Common myeloid progenitor, CD34-positive (primary cell): Measurements from ENCODE around the gene FGG.
A peak's percentile ranks its signal among the peaks of the same experiment; 100 is the strongest.

Source experiments
- CTCF ChIA-PET: fragments of 350-600 bp; sonication (Branson Sonifier 250); formaldehyde crosslinking; loops from one replicate; lab custom pipeline; 2021; ENCODE audit warnings: antibody characterized with exemption; lab: Charles Lee
- POLR2A ChIA-PET: fragments of 350-600 bp; sonication (Branson Sonifier 250); formaldehyde crosslinking; loops from one replicate; lab custom pipeline; 2021; ENCODE audit warnings: antibody characterized with exemption; lab: Charles Lee
- DNase-seq, 3 donors: peaks; one replicate each; pipeline versions ENCODE4 v3.0.0 to v3.0.0-alpha.2; 2013
- H3K27ac ChIP-seq, 2 experiments: 1 replicate in 1 of 2; 2 replicates in 1 of 2; pipeline ENCODE4 v1.7.0; 2013; ENCODE audit warnings: inconsistent platforms in 2 of 2, low read length in 2 of 2, mild to moderate bottlenecking in 2 of 2, low read depth in 1 of 2, moderate library complexity in 1 of 2; ENCODE audit not compliant: severe bottlenecking in 2 of 2, insufficient read depth in 1 of 2, poor library complexity in 1 of 2
- H3K27me3 ChIP-seq, 5 experiments: replicated peaks in 2 of 5; 1 replicate in 3 of 5; 2 replicates in 2 of 5; pipeline versions ENCODE4 v1.6.1 to v1.7.0; 2013; ENCODE audit warnings: low read length in 4 of 5, mild to moderate bottlenecking in 2 of 5, moderate library complexity in 2 of 5, inconsistent platforms in 1 of 5; ENCODE audit not compliant: insufficient read depth in 5 of 5, control insufficient read depth in 4 of 5
- H3K36me3 ChIP-seq, 4 experiments: 1 replicate in 2 of 4; 2 replicates in 2 of 4; pipeline versions ENCODE4 v1.6.1 to v1.7.0; 2013; ENCODE audit warnings: low read length in 3 of 4, control low read depth in 1 of 4, mild to moderate bottlenecking in 1 of 4; ENCODE audit not compliant: control insufficient read depth in 4 of 4, insufficient read depth in 4 of 4
- H3K4me1 ChIP-seq, 4 experiments: 1 replicate in 3 of 4; 2 replicates in 1 of 4; pipeline versions ENCODE4 v1.6.1 to v1.7.1; 2013; ENCODE audit warnings: low read length in 3 of 4, mild to moderate bottlenecking in 3 of 4, control low read depth in 1 of 4, inconsistent platforms in 1 of 4, moderate library complexity in 1 of 4; ENCODE audit not compliant: control insufficient read depth in 4 of 4, insufficient read depth in 4 of 4; ENCODE audit errors: control extremely low read depth in 1 of 4
- H3K4me3 ChIP-seq, 7 experiments: 1 replicate in 4 of 7; 2 replicates in 3 of 7; pipeline versions ENCODE4 v1.5.1 to v1.7.0; 2013; ENCODE audit warnings: mild to moderate bottlenecking in 7 of 7, low read length in 6 of 7, moderate library complexity in 6 of 7, inconsistent platforms in 2 of 7, low read depth in 2 of 7, control low read depth in 1 of 7; ENCODE audit not compliant: insufficient read depth in 4 of 7, control insufficient read depth in 1 of 7; ENCODE audit errors: extremely low read depth in 1 of 7
- H3K9me3 ChIP-seq, 5 experiments: 1 replicate in 4 of 5; 2 replicates in 1 of 5; pipeline versions ENCODE4 v1.6.1 to v1.7.1; 2013; ENCODE audit warnings: low read length in 4 of 5, mild to moderate bottlenecking in 2 of 5, inconsistent platforms in 1 of 5, low read depth in 1 of 5, moderate library complexity in 1 of 5; ENCODE audit not compliant: control insufficient read depth in 4 of 5, insufficient read depth in 2 of 5; ENCODE audit errors: control extremely low read depth in 1 of 5
- WGBS: methylation state at CpG from one replicate; pipeline ENCODE4 v1.1.5; 2013; ENCODE audit not compliant: insufficient coverage; 5-methylcytosine and 5-hydroxymethylcytosine counted together

Gene FGG

GRCh38 chr4:154616287-154616686 is 3.8 kb upstream of the FGG start:
- ChIA-PET POLR2A (no interaction called here), CTCF (interaction anchor here (0.9 to 13.3 kb wide), 3 partner anchors 10 to 62 kb away, joined by 3 to 495 read pairs (median 11); partner anchors contain the start of genes FGB and PLRG1)
- Histone ChIP-seq H3K27ac (no peak overlapping the region), H3K4me3 (peak overlapping the region in 2 of 7 experiments; percentile 4 to 22), H3K9me3 (no peaks in the 10 kb centered on the region), H3K4me1 (peaks cover 0 to 7% (median 4%) of the 10 kb centered on the region in 4 experiments), H3K36me3 (no peaks in the 10 kb centered on the region), H3K27me3 (no peaks in the 10 kb centered on the region)
- DNase-seq = no peak
- 41% methylated on average over 3 of the region's 4 CpGs for WGBS

- no peak overlapping the region for H3K27ac ChIP-seq
- no peaks in the 10 kb centered on the region for H3K9me3 ChIP-seq
- no CpG with 5 or more reads among the region's 1 CpG for WGBS
- ChIA-PET CTCF (interaction anchor here (1.5 to 5.8 kb wide), 4 partner anchors 11 to 63 kb away, joined by 4 to 40 read pairs (median 8); no protein-coding TSS in a partner anchor), POLR2A (no interaction called here)
- DNase-seq = no peak
- H3K4me3 ChIP-seq = no peak overlapping the region
- peaks cover 0 to 7% (median 5%) of the 10 kb centered on the region in 4 experiments for H3K4me1 ChIP-seq
- no peaks in the 10 kb centered on the region for H3K36me3 ChIP-seq
- H3K27me3 ChIP-seq = no peaks in the 10 kb centered on the region
Observed at GRCh38 chr4:154615211-154615610, 2.8 kb upstream of the FGG start.

DNA sequence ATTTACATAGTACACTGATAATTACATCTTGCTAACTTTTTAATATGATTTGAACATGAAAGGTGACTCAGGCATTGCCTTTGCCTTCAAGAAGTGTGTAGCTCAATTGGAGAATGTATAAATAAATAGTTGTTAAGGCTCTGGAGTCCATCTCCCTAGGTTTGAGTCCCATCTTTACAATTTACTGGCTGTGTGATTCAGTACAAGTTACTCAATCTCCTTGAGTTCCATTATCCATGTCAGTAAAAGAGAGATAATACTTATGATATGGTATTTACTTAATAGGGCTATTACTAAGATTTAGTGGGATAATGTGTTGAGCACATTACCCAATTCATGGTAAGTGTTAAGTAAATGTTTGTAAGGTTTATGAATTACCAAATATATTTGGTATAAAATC is 1.9 kb upstream of the FGG start:
- no peaks in the 10 kb centered on the region for H3K27me3 ChIP-seq
- no peak for DNase-seq
- H3K4me3 ChIP-seq = no peak overlapping the region
- no peaks in the 10 kb centered on the region for H3K36me3 ChIP-seq
- CTCF ChIA-PET = interaction anchor here (1.0 to 5.8 kb wide), 5 partner anchors 8 to 62 kb away, joined by 3 to 40 read pairs (median 5); no protein-coding TSS in a partner anchor
- POLR2A ChIA-PET = no interaction called here
- H3K4me1 ChIP-seq = peaks cover 0 to 7% (median 5%) of the 10 kb centered on the region in 4 experiments
- no peaks in the 10 kb centered on the region for H3K9me3 ChIP-seq
- no peak overlapping the region for H3K27ac ChIP-seq

DNA sequence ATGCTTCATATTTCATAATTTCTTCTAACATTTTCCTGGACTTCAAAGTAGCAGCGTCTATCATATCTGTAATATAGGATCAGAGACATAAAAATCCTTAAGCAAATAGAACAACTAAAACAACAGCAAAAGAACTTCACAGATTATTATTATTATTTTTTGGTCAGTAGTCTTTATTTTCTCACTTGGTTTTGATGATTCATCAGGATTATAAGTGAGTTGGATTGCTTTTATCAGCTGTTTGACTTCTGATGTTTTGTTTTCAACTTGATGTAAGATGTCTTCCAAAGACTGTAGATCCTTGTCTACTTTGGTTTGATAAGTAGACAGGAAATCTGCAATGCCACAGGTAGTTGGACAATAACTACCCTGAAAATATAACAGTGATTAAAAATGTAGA is 623 bp downstream of the FGG start:
- CTCF ChIA-PET = interaction anchor here (1.6 to 5.8 kb wide), 3 partner anchors 14 to 61 kb away, joined by 5 to 40 read pairs (median 24); partner anchors contain the start of gene PLRG1
- H3K4me3 ChIP-seq = no peak overlapping the region
- H3K9me3 ChIP-seq = no peaks in the 10 kb centered on the region
- H3K27me3 ChIP-seq = peaks cover 0 to 4% (median 0%) of the 10 kb centered on the region in 5 experiments
- H3K27ac ChIP-seq = no peak overlapping the region
- DNase-seq = no peak
- H3K36me3 ChIP-seq = no peaks in the 10 kb centered on the region
- no CpG with 5 or more reads among the region's 1 CpG for WGBS
- POLR2A ChIA-PET = no interaction called here
- peaks cover 0 to 4% (median 3%) of the 10 kb centered on the region in 4 experiments for H3K4me1 ChIP-seq

GRCh38 chr4:154610582-154610981 is 1.9 kb downstream of the FGG start:
- DNase-seq = peak in 2 of 3 donors; percentile 43 to 56
- CTCF ChIA-PET = interaction anchor here (0.7 to 5.8 kb wide), 5 partner anchors 9 to 60 kb away, joined by 3 to 40 read pairs (median 18); partner anchors contain the start of gene PLRG1
- POLR2A ChIA-PET = no interaction called here
- peaks cover 0 to 2% (median 0%) of the 10 kb centered on the region in 4 experiments for H3K4me1 ChIP-seq
- H3K4me3 ChIP-seq = peak overlapping the region in 1 of 7 experiments; percentile 20
- H3K9me3 ChIP-seq = no peaks in the 10 kb centered on the region
- H3K27ac ChIP-seq = no peak overlapping the region
- H3K27me3 ChIP-seq = peaks cover 0 to 8% (median 0%) of the 10 kb centered on the region in 5 experiments
- WGBS = 100% methylated on average over 1 of the region's 4 CpGs
- H3K36me3 ChIP-seq = no peaks in the 10 kb centered on the region

- Histone ChIP-seq H3K27ac (no peak overlapping the region), H3K36me3 (no peaks in the 10 kb centered on the region), H3K27me3 (peaks cover 0 to 10% (median 0%) of the 10 kb centered on the region in 5 experiments), H3K9me3 (no peaks in the 10 kb centered on the region), H3K4me3 (no peak overlapping the region), H3K4me1 (peaks cover 0 to 2% (median 0%) of the 10 kb centered on the region in 4 experiments)
- ChIA-PET CTCF (interaction anchor here (0.8 to 5.2 kb wide), 5 partner anchors 10 to 59 kb away, joined by 3 to 24 read pairs (median 6); partner anchors contain the start of gene PLRG1), POLR2A (no interaction called here)
- 100% methylated on average over 1 of the region's 4 CpGs for WGBS
- DNase-seq = no peak
Observed at GRCh38 chr4:154609532-154609931, 2.9 kb downstream of the FGG start.
